AG08396 (cell line): ENCODE results near the gene BRD1.
"Not testable (repeated sequence)": the region's sequence is repeated elsewhere in the genome, so short reads cannot be mapped to it uniquely, and the experiment has no call there.

Experiments
- DNase-seq: peaks from one replicate; pipeline ENCODE4 v3.0.0; 2012; ENCODE audit warnings: low spot score, mixed read lengths

BRD1 gene

DNA sequence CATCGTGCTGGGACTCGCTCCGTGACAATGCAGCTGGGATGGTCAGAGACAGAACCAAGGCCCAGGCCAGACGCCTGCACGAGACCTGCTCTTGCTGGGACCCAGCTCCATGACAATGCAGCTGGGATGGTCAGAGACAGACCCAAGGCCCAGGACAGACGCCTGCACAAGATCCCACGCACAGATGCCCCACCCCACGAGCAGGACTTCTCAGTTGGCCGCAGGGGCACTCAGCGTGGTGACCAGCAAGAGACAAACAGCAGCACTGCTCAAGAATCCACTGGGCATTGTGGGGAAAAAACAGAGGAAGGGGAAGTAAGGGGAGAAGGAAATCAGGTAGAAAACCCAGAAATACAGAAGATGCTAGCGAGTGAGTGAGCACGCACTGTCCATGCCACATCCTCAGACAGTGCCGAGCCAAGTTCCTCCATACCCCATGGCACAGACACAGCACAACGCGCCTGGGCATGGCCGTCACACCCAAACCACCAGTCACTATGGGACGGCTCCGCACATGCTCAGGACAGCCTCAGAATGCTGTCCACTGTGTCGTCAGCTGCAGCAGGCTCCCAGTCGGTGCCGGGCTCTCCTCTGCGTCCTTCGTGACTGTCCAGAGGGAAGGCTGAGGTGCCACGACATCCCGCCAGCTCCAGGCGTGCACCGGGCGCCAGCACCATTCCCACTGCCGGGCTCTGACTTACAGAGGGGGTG is 44.5 kb downstream of the BRD1 start:
- no peak for DNase-seq

DNA sequence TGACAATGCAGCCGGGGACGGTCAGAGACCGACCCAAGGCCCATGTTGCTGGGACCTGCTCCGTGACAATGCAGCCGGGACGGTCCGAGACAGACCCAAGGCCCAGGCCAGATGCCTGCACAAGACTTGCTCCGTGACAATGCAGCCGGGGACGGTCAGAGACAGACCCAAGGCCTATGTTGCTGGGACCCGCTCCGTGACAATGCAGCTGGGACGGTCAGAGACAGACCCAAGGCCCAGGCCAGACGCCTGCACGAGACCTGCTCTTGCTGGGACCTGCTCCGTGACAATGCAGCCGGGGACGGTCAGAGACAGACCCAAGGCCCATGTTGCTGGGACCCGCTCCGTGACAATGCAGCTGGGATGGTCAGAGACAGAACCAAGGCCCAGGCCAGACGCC is 45.8 kb downstream of the BRD1 start:
- not testable (repeated sequence) for DNase-seq

DNA sequence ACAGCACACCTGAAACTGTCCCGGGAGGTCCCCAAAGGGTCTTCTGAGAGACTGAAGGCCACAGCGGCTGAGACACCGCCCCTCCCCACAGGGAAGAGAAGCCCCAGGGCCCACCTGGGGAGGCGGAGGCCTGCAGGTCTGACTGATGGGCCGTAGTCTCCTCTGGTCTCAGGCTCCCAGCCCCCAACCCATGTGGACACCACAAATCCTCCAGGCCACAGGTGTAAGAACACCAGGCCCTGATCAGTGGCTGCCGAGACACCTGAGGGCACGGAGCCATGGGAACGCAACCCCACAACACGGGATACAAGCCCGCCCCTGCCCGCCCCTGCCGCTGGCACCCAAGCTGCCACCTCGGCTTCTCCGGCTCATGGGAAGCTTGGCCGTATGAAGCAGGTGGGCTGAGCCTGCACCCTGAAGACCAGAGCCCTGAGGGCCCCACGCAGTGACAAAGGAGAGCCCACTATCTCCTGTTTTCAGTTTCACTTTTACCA is 46.3 kb downstream of the BRD1 start:
- no peak for DNase-seq

DNA sequence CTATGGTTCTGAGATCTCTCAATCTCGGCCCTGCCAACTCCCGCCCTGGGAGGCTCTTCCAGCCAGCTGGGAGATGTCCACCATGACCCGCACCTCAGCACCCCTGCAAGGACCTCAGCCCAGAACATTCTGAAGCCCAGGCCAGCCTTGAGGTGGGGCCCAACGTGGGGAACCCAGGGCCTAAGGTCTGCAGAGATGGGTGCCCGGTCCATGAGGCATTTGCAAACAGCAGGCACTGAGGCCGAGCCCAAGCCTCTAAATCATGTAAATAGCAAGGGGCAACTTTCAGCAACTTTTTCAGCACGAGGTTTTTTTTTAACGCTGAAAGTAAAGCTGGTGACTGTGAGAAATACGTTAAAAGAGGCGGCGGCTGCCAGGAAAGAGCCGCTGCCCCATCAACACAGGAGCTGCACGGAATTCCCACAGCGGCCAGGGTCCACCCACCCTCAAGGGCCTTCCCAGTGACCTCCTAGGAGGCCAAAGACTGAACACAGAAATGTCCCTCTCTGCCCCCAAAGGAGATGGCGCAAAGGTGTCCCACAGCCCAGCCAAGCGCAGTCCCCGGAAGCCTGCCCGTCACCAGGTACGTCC is 46.9 kb downstream of the BRD1 start:
- DNase-seq, result no peak

DNA sequence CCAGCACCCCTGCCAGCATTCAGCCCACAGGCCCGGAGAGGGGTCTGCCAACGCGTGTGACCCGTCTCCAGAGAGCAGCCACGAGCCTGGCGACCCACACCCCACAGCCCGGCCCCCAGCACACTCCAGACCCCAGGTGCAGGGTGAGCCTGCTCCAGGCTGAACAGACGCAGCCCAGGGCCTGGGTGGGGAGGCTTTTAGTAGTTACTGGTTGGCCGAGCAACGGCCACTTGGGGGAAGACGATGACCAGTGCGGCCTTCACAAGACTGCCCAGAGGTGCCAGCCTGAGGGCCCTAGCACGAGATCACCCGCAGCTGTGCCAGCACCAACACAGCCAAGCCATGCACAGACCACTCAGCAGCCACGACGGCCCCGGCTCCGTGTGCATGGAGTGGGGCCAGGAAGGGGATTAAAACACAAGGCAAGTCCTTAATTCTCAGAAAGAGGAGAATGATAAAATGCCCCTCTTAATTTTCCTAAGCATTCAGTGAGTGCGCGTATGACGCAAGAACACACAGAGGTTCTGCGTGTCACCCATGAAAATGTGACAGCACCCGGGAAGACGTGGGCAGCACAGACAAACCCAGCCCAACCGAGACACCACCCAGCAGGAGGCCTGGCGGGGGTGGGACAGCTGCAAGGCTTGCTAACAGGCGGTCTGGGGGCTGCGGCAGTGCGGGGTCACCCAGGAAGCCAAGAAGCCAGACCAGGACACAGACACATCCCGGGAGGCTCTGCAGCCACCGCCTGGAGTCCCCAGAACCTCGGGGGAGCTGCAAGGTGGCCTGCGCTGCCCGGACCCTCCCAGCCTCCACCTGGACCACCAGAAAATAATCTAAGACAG is 47.6 kb downstream of the BRD1 start:
- DNase-seq, result no peak

DNA sequence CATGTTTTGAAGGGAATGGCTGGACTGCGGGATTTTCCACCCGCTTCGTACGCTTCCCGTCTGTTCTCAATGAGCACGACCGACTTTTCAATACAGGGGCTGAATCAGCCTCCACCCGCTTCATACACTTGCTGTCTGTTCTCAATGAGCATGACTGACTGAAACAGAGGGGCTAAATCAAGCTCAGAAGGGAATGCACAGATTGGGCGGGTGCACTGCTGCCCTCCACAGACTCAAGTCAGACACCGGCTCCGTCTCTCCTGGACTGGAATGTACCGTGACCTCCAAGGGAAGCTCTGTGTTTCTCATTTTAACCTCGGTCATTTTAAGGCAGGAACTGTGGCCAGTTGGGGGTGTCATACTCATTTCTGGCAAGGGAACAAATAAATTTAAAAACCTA is 48.5 kb downstream of the BRD1 start:
- DNase-seq, result no peak

DNA sequence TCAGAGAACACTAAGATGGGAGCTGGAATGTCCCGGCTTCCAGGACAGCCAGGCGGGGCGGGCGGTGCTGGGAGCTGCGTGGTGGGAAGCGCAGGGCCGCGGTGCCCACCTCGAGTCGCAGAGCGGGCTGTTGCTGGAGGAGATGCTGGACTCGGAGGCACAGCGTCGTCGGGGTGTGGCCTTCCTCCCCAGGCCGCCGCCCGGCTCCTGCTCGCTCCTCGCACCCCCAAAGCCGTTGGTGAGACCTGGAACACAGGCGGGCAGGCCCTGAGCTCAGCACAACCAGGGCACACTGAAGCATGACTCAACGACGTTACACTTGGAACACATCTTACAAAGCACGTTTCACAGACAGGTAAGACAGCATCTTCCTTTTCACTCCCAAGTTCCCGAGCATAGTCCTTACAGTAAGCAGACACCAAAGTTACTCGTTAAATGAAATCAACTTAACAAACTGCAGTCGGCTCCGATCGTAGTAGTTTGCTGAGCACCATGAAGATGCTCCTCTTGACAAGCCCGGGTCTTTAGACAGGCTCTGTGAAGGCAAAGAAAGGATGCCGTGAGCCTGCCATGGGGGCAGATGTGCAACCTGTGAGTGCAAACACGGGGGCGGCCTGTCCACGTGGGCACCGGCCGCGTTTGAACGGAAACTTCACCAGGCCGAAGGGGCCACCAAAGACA is 50.0 kb downstream of the BRD1 start:
- no peak for DNase-seq

DNA sequence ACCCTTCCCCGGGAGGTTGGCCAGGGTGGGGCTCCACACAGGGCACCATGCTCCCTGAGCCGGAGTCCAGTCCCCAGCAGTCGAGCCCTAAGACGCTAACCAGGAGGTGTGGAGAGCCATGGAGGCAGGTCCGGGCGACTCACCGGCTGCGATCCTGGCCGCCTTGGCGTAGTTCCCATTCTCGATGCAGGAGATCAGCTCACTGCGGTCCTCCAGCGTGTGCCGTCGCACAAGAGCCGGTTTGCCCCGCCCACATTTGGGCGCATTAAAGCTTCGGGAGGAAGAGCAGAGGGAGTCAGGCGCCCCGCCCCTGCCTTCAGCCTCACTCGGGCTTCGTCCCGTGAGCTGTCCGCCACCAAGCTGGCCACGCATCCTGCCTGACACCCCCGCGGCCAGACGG is 50.8 kb downstream of the BRD1 start:
- DNase-seq, result no peak

DNA sequence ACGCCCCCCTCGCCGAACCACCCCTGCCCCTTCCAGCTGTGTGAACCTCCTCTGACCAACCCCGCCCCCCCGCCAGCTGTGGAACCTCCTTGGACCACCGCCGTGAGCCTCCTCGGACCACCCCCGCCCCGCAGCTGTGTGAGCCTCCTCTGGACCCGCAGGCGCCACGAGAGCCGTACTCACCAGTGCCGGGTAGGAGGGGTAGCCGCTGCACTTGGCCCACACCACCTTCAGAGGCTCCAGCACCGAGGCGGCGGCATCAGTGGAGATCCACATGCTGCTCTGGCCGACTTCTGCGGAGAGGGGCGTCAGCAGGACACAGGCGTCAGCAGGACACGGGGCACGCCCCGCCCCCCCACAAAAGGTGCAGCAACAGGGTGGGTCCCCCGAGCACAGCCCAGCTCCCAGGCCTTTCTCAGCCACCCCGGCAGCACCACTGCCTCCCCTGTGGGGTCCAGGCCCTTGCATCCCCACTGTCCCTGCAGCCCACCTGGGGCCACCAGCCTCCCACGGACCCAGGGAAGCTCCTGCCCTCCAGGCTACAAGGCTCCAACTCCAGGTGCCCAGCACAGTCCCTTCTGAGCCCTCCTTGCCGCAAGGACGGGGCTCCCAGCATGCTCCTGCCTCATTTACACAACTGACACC is 51.7 kb downstream of the BRD1 start:
- no peak for DNase-seq

DNA sequence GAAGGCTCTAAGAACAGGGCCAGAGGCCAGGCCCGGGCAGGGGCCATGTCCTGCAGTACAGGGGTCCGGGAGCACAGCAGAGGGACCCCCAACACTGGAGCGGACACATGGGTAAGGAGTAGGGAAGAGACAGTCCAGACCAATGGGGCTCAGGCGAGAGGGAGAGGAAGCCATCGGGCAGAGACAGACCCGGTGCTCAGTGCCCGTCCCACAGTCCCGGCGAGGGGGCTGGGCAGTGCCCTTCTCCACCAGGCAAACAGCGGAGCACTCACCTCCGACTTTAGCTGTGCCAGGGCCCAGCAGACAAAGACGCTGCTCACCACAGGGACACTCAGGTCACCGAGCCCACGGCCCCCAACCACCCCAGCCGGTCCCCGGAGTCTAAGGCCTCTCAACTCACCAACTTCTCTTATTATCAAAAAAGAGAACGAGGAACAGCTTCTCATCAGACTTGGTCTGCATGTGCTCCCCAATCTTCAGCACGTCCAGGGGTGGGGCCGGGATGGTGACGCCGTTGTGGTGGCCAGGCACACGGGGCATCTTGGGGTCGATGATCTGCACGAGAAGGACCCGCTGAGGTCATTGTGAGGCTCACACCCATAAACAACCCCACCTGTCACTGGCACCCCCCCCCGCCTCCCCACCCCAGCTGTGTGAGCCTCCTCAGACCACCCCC is 52.3 kb downstream of the BRD1 start:
- DNase-seq, result no peak

DNA sequence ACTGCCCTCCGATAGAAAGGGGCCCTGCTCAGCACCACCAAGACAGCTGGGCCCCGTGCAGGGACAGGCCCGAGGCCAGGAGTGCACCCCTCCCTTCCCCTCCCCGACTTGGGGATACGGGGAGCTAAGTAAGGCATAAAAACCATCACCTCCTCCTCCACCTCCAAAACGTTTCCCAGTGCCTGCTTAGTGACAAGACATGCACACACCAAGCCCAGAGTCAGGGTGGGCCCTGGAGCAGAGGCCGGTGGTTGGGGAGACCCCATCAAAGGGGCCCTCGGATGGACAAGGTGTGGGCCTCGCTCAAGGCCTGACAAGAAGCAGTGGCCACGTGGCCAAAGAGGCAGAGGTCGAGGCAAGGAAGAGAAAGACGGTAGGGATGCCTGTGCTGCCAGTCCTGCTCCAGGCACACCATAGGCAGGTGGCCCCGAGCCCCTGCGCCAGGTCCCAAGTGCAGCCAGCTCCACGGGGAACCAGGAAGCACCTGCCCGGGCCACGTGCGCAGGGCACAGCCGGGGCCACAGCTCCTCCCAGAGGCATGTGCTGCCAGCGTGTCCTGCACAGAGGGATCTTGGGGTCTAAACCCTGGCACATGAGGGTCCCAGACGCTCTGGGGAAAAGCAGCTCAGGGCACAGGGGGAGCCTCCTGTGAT is 53.0 kb downstream of the BRD1 start:
- DNase-seq, result no peak

DNA sequence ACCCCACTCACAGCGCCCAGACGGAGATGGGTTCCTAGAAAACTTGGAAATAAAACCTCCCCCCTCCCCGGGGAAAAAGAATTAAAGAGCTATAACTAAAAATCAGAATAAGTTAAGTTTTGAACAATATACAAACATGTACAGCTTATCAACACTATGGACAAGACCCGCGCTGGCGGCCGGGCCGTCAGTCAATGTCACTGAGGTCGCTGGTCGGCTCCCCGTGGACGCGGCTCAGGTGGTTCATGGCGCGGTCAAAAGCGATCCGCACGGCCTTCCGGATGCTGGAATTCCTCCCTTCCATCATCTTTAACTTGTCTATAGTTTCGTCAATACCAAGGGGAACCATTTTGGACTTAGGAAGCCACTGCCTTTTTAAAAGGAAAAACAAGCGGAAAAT is 53.6 kb downstream of the BRD1 start:
- no peak for DNase-seq

DNA sequence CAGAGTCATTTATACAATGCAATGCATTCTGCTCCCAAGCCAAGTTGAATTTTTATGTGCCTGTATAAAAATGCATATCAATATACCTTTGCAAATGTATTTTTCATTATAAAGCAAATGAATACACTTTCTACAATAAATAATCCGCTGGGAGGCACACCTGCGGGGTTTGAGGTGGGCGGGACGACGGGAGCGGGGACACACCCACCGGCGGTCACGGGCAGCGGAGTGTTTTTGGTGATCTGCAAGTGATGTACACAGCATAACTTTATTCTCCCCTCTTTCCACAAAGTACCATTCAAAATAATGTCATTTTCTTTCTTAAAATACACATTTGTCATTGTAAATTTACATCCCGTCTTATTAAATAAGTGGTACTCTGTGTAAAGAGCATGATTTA is 54.1 kb downstream of the BRD1 start:
- no peak for DNase-seq

DNA sequence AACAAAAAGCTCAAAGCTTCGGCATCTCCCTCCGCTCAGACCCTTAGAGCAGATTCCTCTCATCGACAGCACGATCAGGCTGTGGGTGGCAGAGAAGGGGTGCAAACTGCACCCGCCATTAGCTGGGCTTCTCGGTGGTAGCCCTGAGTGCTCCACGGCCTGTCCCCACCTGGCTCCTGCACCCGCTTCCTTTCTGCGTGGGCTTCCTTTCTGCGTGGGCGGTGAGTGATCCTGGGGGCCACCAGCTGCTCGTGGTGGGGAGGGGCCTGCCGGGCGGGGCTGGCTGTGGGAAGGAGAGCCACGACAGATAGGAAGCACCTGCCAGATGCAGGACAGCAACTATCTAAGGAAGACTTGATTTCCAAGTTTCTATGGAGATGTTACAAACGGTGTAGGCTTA is 55.0 kb downstream of the BRD1 start:
- no peak for DNase-seq

DNA sequence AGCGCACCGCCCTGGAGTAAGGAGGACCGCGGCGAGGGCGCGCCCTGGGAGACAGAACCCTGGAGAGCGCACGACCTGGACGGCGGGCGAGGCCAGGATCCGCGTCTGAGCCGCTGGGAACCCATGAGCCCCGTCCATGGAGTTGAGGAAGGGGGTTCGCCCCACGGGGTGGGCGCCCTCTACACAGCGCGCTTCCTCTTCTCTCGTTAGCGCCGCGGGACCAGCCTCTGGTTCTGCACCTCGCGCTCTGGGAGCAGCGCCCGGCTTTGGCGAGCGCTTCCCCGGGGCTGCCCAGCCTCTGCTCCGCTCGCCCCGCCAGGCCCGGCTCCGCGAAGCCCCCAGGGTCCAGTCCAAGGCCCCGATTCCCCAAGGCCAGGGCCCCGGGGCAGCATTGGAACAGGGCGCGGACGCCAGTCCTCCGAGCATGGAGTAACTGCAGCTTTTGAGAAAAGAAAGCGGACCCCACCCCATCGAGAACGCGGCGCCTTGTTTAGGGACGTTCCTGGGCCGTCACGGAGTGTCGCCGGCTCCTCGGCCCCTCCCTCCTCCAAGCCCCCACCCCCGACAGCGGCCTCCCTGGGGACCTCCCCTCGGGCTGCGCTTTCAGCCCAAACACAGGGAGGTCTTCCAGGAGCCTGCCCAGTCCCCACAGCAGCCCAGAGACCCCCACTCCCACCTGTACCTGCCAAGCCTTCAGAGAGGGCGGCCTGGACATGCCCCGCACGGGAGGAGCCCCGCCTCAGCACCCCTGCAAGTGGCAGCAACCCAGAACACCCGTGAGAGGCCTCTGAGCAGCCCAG is 56.2 kb downstream of the BRD1 start:
- no peak for DNase-seq

DNA sequence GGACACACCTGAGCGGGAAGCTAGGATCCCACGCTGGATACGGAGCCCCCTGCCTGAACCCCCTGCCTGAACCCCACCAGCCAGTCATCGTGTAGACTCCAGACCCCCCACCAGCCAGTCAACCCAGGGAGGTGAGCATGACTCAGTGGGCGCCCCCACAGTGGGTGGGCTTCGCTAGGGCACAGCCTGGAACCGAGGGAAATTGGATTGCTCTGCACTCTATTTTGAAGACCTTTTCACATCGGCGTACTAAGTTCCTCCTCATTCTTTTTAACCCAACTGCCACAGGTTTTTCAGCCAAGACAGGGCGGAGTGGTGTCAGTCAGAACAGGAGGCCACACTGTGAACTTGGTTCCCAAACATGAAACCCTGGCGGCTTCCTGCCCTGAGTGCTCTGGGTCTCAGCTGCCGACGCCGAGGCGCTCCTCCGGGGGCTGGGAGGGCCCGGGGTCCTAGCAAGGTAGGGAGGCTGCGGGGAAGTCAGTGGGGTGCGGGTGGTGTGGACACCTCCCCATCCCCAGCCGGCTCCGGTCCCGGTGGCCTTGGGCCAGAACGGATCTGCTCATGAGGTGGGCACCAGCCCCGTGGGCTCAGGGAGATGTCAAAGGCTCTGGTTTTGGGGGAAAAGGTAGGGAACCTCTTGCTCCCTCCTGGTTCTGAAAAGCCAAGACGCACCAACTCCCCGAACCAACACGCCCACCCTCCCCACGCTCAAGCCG is 57.0 kb downstream of the BRD1 start:
- DNase-seq, result no peak

DNA sequence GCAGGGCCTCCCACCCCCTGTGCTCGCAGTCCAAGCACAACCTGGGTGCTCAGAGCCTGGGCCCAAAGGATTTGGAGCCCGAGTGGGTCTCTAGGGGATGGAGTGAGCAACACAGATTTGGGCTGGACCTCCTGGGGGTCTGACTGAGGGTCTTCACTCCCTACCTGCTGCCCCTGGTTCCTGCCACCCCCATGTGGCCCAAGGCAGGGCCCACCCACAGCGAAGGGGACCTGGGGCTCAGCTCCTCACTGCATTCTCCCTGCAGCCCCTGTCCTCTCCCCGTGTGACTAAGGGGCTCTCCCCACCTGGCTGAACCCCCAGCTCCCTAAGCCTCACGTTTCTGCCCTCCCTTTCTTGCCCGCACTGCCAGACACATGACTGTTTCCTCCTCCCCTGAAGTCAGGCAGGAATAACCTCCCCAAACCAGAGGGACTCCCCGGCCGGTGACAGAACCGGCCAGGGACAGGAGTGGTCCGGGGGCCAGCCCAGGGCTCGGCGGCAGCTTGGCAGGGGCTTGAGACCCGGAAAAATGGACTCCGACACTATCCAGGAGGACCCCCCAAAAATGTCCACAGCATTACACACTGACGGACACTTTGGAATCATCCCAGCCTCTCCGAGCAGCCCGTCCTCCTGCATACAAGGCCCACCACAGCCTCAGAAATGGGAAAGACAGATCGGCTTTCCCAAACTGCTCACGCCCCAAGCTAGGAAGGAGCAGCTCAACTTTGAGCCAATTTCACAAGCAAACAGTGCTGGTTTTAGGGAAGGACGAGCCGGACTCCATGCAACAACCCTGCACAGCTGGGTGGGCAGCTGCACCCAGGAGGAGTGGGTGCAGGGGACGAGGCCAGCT is 57.8 kb downstream of the BRD1 start:
- DNase-seq, result no peak

DNA sequence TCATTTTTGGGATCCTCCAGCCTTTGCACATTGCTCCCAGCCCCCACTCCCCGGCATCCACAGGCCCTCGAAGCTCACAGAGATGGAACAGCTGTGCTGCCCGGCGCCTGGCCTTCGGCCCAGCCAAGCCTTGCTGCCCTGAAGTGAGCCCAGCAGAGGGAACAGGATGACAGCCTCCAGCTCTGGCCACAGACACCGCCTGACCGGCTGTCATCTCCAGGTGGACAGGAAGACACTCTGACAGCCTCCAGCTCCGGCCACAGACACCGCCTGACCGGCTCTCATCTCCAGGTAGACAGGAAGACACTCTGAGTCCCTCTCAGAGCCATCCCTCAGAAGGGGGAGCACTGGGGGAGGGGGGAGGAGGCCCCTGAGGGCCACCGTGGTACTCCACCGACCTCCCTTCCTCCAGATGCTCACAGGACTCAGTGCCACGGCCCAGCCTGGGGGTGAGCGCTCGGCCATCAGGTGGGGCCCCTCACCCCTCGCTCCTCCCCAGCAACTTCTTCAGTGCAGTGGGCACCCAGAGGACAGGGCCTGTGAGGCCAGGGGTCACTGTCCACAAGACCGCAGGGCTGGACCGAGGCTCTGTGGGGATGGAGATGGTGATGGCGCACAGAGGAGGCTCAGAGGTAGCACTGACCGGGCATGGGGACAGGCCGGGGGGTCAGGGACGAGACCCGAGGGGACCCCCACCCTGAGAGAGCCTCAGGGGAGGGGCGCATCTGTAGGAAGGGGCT is 58.6 kb downstream of the BRD1 start:
- DNase-seq, result peak; percentile 85
